NB4 (cell line): ENCODE results near the gene LRRK2.

ENCODE experiments used
- CTCF ChIP-seq: IDR thresholded peaks from one replicate; pipeline ENCODE4 v1.5.1; 2012; ENCODE audit warnings: low read depth, low read length
- MAX ChIP-seq: IDR thresholded peaks from 2 replicates; pipeline ENCODE4 v1.6.1; 2011; ENCODE audit warnings: low read depth, low read length
- MYC ChIP-seq: IDR thresholded peaks from 2 replicates; pipeline ENCODE4 v1.6.1; 2011; ENCODE audit warnings: low read depth, low read length
- POLR2A ChIP-seq: IDR thresholded peaks from 2 replicates; pipeline ENCODE4 v1.6.1; 2011; ENCODE audit warnings: mild to moderate bottlenecking; ENCODE audit not compliant: insufficient read length; ENCODE audit errors: extremely low read depth

- no peak for TF ChIP-seq MYC
- TF ChIP-seq CTCF = no peak
- TF ChIP-seq MAX = no peak
- no peak for TF ChIP-seq POLR2A
Measured at GRCh38 chr12:40399656-40400055, 174.9 kb downstream of the LRRK2 start.
